Measurements from ENCODE around the gene SORBS1. TPM values are rescaled to one million over a fixed set of nuclear protein-coding genes. Genes with fewer than 3 reads are reported as not detected.

The SORBS1 gene
- total RNA-seq, 2 experiments from 2014 or later: 0.24 to 0.47 TPM

DNA sequence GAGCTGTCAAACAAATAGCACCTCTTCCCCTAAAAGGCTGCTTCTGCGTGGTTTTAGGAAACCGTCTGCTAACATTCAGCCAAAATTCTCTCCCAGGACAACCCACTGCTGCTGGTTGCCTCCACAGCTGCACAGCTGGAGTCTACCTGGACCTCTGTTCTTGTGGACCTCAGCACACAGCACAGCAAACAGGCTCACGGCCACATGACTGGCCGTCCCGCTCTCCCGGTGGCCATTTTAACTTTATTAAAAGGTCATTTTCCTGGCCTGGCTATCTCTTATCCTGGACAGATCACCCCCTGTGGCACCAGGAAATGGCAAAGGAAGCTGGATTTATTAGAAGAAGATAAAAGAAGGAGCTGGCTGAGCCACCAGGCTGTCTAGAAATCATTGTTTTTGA, 27.6 kb downstream of the SORBS1 start:
- Mint-ChIP-seq H3K4me3 (no peak overlapping the region), H3K4me1 (ENCODE audit: low read depth) (no peaks in the 10 kb centered on the region), H3K27ac (no peak overlapping the region), H3K9me3 (ENCODE audit: insufficient read depth) (no peaks in the 10 kb centered on the region), H3K36me3 (ENCODE audit: low read depth) (no peaks in the 10 kb centered on the region), H3K27me3 (ENCODE audit: low read depth) (peaks cover 2% of the 10 kb centered on the region)
- ATAC-seq: no peak
- POLR2A ChIA-PET: no interaction called here
- CTCF ChIA-PET: no interaction called here
- DNase-seq: no peak

DNA sequence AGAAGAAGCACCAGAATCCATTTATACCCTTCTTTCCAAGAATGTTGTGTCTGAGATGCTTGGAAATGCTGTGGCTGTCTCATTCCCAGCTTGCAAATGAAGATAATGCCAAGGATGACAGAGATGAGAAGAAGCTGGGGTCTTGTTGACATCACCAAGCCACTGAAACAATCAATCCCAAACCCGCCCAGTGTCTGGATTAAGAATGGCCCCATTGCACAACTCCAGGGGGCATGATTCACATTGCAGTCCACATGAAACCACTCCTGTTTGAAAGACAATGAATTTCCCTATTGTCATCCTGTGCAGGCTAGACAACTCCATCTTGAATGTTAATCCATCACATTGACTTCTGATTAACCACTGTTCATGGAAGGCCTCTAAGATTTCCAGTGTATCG, 28.6 kb downstream of the SORBS1 start:
- Mint-ChIP-seq H3K9me3 (ENCODE audit: insufficient read depth) (no peaks in the 10 kb centered on the region), H3K4me1 (ENCODE audit: low read depth) (no peaks in the 10 kb centered on the region), H3K36me3 (ENCODE audit: low read depth) (no peaks in the 10 kb centered on the region), H3K27ac (no peak overlapping the region), H3K27me3 (ENCODE audit: low read depth) (peaks cover 2% of the 10 kb centered on the region), H3K4me3 (no peak overlapping the region)
- ChIA-PET CTCF (no interaction called here), POLR2A (no interaction called here)
- DNase-seq (no peak), ATAC-seq (no peak)

DNA sequence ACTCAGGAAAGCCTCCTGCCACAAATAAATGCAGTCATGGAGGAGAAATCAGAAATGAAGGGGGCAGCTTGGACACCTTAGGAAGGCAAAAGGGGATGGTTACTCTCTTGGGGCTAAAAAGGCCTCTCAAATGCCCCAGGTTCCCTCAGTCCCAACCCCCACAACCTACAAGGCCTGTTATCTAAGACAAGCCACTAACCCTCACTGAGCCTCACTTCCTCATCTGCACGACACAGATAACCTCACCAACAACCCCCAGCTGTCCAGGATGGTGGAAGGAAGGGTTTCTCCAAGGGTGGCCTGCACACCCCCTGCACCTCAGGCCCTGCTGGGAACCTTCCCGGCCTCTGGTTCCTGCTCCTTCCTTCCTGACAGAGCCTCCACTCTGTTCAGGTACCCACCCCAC, 29.2 kb downstream of the SORBS1 start:
- H3K4me3 Mint-ChIP-seq: no peak overlapping the region

DNA sequence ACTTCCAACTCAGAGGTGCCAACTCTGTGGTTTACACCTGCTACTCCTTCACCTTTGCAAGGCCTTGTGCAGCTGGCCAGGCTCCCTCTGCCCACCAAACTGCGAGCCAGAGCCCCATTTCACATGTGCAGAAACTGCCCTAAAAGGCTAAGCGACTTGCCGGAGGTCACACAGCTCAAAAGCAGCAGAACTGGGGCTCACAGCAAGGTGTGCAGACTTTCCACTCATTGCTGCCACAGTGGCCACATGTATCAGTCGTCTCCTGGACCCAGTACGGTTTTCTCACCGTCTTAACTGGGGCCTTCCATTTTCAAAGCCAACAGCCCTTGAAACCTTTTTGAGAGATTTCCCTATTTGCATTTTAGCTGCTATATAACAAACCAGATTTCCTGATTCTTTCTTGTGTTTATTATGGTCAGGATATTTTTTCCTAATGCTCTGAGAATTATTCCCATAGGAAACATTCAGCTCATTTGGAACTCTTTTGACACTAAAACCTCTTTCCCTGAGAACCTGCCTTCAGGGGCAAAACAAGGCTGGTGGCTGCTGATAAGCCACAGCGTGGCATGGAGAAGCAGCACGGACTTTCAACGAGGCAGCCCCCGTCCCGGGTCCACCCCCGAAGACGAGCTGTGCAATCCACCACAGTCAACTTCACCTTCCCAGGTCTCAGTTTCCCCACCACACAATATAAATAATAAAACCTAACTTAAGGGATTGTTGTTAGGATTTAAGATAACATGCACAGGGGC, 29.9 kb downstream of the SORBS1 start:
- no peaks in the 10 kb centered on the region for H3K36me3 Mint-ChIP-seq (ENCODE audit: low read depth)
- ChIA-PET POLR2A (no interaction called here), CTCF (no interaction called here)
- no peaks in the 10 kb centered on the region for H3K9me3 Mint-ChIP-seq (ENCODE audit: insufficient read depth)
- no peak overlapping the region for H3K27ac Mint-ChIP-seq
- no peak for ATAC-seq
- peaks cover 4% of the 10 kb centered on the region for H3K27me3 Mint-ChIP-seq (ENCODE audit: low read depth)
- no peaks in the 10 kb centered on the region for H3K4me1 Mint-ChIP-seq (ENCODE audit: low read depth)
- DNase-seq: no peak
- no peak overlapping the region for H3K4me3 Mint-ChIP-seq

More for the DNA sequence above, 29.2 kb downstream of the SORBS1 start:
- Mint-ChIP-seq H3K4me1 (ENCODE audit: low read depth) (no peaks in the 10 kb centered on the region), H3K27me3 (ENCODE audit: low read depth) (peaks cover 2% of the 10 kb centered on the region), H3K9me3 (ENCODE audit: insufficient read depth) (no peaks in the 10 kb centered on the region), H3K27ac (no peak overlapping the region), H3K36me3 (ENCODE audit: low read depth) (no peaks in the 10 kb centered on the region)
- POLR2A ChIA-PET: no interaction called here
- CTCF ChIA-PET: no interaction called here
- ATAC-seq: no peak
- no peak for DNase-seq

DNA sequence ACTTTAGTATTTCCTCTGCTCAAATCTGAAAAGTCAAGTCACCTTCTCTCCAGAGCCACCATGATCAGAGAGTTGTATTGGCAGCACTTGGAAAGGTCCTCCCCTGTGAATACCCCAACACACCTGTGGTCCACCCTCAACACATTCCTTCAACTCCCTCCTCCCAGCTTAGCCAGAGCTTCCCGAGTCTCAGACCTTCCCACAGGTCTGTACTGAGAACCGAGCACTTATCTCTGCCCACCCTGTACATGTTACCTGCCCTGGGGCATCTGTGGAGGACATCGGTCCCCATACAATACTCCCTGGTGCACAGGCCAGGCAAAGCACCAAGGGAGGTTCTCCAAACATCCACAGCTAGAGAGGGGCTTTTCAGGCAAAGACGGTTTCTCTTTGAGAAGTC, 30.6 kb downstream of the SORBS1 start:
- ATAC-seq (no peak), DNase-seq (no peak)
- no peaks in the 10 kb centered on the region for H3K4me1 Mint-ChIP-seq (ENCODE audit: low read depth)
- H3K36me3 Mint-ChIP-seq (ENCODE audit: low read depth): no peaks in the 10 kb centered on the region
- no peak overlapping the region for H3K4me3 Mint-ChIP-seq
- ChIA-PET POLR2A (no interaction called here), CTCF (no interaction called here)
- H3K27me3 Mint-ChIP-seq (ENCODE audit: low read depth): peaks cover 4% of the 10 kb centered on the region
- no peaks in the 10 kb centered on the region for H3K9me3 Mint-ChIP-seq (ENCODE audit: insufficient read depth)
- H3K27ac Mint-ChIP-seq: no peak overlapping the region

DNA sequence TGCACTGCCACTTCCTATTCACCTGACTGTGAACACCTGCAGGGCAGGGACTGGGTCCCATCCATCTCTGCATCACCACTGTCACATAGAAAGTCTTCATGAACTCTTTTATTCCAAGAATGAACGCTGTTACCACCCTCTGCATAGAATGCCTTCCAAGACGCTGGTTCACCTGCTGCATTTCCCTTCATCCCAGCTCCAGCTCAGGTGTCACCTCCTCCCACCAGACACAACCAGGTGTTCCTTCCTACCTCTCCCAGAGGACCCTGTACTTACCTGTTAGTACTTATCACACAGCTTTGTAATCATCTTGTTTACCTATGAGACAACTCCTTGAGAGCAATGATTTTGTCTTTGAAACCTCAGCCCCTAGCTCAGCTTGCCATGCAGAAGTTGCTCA, 31.1 kb downstream of the SORBS1 start:
- H3K27ac Mint-ChIP-seq: no peak overlapping the region
- ATAC-seq: no peak
- no peak for DNase-seq
- H3K4me1 Mint-ChIP-seq (ENCODE audit: low read depth): no peaks in the 10 kb centered on the region
- no peaks in the 10 kb centered on the region for H3K36me3 Mint-ChIP-seq (ENCODE audit: low read depth)
- ChIA-PET POLR2A (no interaction called here), CTCF (interaction anchor here (1.6 kb wide), 1 partner anchor 100 kb away, joined by 4 read pairs; no protein-coding TSS in a partner anchor)
- no peaks in the 10 kb centered on the region for H3K9me3 Mint-ChIP-seq (ENCODE audit: insufficient read depth)
- no peak overlapping the region for H3K4me3 Mint-ChIP-seq
- H3K27me3 Mint-ChIP-seq (ENCODE audit: low read depth): peaks cover 4% of the 10 kb centered on the region

DNA sequence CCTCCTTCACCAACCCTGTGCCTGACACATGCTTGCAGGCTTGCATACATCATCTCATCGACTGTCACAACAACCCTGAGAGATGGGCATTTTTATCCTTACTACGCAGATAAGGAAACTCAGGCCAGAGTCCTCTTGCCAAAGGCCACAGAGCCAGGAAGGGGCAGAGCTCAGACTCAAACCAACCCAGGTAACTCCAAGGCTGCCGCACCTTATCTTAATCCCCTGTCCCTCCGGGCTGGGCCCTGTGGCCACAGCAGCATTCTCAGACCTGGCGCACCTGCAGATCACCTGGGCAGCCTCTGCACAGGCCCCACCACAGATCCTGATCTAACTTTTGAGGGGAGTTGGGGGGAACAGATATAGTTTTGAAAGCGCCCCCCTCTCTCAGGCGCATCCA, 35.1 kb downstream of the SORBS1 start:
- no peaks in the 10 kb centered on the region for H3K9me3 Mint-ChIP-seq (ENCODE audit: insufficient read depth)
- H3K27me3 Mint-ChIP-seq (ENCODE audit: low read depth): peaks cover 10% of the 10 kb centered on the region
- ChIA-PET POLR2A (no interaction called here), CTCF (no interaction called here)
- no peaks in the 10 kb centered on the region for H3K36me3 Mint-ChIP-seq (ENCODE audit: low read depth)
- no peak overlapping the region for H3K4me3 Mint-ChIP-seq
- ATAC-seq (no peak), DNase-seq (no peak)
- H3K4me1 Mint-ChIP-seq (ENCODE audit: low read depth): no peaks in the 10 kb centered on the region
- no peak overlapping the region for H3K27ac Mint-ChIP-seq

DNA sequence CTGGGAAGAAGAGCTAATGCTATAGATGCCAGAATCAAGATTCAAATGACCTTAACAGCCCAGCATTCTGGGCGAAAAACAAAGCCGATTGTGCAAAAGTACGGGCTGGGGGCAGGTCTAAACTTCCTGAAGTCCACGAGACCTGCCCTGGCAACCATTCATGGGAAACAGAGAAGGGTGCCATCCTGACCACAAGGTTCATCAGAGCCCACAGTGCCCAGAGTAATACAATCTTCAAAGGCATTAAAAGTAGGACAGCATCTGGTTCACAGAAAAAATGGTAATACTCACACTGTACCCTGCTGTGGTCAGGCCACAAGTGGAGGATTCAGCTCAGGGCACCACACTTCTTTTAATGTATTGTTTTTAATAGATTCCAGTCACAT, 36.1 kb downstream of the SORBS1 start:
- Mint-ChIP-seq H3K27me3 (ENCODE audit: low read depth) (peaks cover 9% of the 10 kb centered on the region), H3K36me3 (ENCODE audit: low read depth) (no peaks in the 10 kb centered on the region), H3K27ac (no peak overlapping the region), H3K4me1 (ENCODE audit: low read depth) (no peaks in the 10 kb centered on the region), H3K9me3 (ENCODE audit: insufficient read depth) (no peaks in the 10 kb centered on the region), H3K4me3 (no peak overlapping the region)
- ChIA-PET CTCF (no interaction called here), POLR2A (no interaction called here)
- ATAC-seq: no peak
- DNase-seq: no peak

DNA sequence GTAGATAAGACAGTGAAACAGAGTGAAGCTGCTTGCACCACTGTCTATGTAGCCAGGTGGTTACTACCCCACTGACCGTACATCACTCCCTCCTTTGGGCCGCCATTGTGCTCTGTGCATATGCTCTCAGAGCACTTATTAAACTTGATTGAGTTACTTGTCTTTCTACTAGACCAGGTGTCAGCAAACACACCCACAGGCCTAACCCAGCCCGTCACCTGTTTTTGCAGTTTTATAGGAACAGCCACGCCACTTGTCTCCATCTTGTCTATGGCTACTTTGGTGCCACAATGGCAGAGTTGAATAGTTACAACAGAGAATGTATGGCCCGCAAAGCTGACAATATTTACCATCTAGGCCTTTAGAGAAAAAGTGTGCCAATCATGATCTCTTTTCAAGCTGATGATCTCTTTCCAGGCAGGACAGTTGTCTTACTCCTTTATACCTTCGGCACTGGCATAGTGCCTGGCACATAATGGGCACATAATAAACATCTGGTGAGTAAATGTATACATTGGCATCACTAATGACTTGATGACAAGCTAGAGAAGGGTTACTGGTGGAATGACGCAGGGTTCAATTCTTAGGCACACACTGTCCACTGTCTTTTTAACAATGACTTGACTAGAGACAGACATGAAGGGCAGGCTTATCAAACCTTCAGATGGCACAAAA, 36.7 kb downstream of the SORBS1 start:
- Mint-ChIP-seq H3K27me3 (ENCODE audit: low read depth) (peaks cover 9% of the 10 kb centered on the region), H3K27ac (no peak overlapping the region), H3K9me3 (ENCODE audit: insufficient read depth) (no peaks in the 10 kb centered on the region), H3K36me3 (ENCODE audit: low read depth) (no peaks in the 10 kb centered on the region), H3K4me1 (ENCODE audit: low read depth) (no peaks in the 10 kb centered on the region), H3K4me3 (no peak overlapping the region)
- ATAC-seq: no peak
- DNase-seq: no peak
- ChIA-PET POLR2A (no interaction called here), CTCF (no interaction called here)

DNA sequence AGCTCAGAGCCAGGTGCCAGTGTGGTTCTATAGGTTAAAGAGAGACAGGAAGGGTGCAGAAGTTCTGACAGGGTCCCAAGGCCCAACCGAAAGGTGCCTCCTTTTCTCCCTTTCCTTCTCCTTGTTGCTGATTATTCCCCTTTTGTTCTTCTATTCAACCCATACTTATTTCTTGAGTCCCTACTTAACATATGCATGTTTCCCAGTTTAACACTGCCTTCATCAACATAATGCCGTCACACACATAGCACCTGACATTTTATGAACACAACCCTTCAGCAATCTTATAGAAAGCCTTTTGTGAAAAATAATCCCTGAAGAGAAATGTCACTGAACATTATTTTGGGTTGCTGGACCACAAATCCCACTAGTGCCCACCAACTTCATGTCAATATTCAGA, 39.1 kb downstream of the SORBS1 start:
- H3K4me1 Mint-ChIP-seq (ENCODE audit: low read depth): no peaks in the 10 kb centered on the region
- DNase-seq: no peak
- no peak for ATAC-seq
- ChIA-PET CTCF (no interaction called here), POLR2A (no interaction called here)
- H3K36me3 Mint-ChIP-seq (ENCODE audit: low read depth): no peaks in the 10 kb centered on the region
- H3K4me3 Mint-ChIP-seq: no peak overlapping the region
- H3K9me3 Mint-ChIP-seq (ENCODE audit: insufficient read depth): no peaks in the 10 kb centered on the region
- H3K27me3 Mint-ChIP-seq (ENCODE audit: low read depth): peaks cover 9% of the 10 kb centered on the region
- no peak overlapping the region for H3K27ac Mint-ChIP-seq

DNA sequence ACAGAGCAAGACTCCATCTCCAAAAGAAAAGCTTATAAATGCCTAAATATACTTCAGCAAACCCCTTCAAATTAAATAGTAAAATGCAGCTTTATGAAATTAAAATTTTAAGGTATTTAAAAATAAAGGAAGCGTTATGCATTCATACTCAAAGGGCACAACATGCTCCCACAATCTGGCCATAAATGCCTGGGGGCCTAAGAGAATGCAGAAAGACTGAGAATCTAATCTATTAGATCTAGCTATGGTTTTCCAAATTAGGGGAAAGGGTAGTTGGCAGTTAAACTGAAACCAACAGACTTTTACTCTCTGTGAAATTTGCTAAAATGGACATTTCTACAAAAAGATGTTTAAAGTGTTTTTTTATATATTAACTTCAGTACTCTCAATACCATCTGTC, 40.6 kb downstream of the SORBS1 start:
- DNase-seq (no peak), ATAC-seq (no peak)
- H3K4me3 Mint-ChIP-seq: no peak overlapping the region
- H3K9me3 Mint-ChIP-seq (ENCODE audit: insufficient read depth): no peaks in the 10 kb centered on the region
- no peaks in the 10 kb centered on the region for H3K36me3 Mint-ChIP-seq (ENCODE audit: low read depth)
- CTCF ChIA-PET: no interaction called here
- H3K27me3 Mint-ChIP-seq (ENCODE audit: low read depth): peaks cover 7% of the 10 kb centered on the region
- POLR2A ChIA-PET: no interaction called here
- H3K27ac Mint-ChIP-seq: no peak overlapping the region
- no peaks in the 10 kb centered on the region for H3K4me1 Mint-ChIP-seq (ENCODE audit: low read depth)

DNA sequence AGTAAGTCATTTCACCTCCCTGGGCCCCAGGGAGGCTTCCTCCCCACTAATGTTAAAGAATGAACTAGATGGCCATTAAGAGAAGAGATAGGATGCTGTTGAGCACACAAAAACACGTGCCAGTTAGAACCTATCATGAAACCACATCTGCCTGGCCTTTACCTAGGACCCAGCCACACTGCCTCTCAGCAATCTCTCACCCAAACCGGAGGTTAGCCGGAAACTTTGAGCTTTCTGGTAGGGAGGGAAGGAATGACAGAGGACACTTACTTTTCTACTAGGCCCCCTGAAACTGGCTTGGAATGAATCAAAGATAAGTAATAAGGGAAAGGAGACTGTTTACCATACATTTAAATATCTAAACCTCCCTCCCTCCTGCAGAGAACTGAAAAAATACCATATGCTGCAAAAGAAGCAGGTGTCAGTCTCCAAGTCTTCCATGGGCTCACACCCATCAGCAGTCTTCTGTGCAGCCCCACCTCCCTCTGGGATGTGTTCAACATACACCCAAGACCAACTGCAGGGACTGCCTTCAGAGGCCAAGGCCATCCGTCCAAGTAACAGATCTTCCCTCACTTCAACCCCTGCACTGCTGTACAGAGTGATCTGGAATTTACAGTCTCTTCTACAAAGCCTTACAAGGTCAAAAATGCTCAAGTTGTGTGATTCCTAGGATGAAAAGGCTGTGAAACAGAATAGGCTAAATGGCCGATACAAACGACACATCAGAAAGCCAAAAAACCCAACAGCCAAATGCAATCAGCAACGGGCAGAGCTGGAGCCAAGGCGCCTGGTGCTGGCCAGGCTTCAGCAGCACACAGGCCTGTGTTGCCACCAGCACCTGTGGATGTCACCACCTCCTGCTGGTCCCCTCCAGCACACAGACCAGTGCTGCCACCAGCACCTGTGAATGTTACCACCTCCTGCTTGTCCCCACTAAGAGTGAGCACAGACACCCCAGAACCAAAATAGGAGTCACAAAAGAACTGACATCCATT, 42.4 kb downstream of the SORBS1 start:
- no peak for DNase-seq
- H3K27ac Mint-ChIP-seq: no peak overlapping the region
- ChIA-PET CTCF (no interaction called here), POLR2A (no interaction called here)
- no peaks in the 10 kb centered on the region for H3K27me3 Mint-ChIP-seq (ENCODE audit: low read depth)
- H3K9me3 Mint-ChIP-seq (ENCODE audit: insufficient read depth): no peaks in the 10 kb centered on the region
- H3K4me3 Mint-ChIP-seq: no peak overlapping the region
- no peaks in the 10 kb centered on the region for H3K36me3 Mint-ChIP-seq (ENCODE audit: low read depth)
- no peaks in the 10 kb centered on the region for H3K4me1 Mint-ChIP-seq (ENCODE audit: low read depth)
- no peak for ATAC-seq
